Thoracic aorta (tissue), 2 donors: ENCODE measurements around the gene BRSK1. TPM values are rescaled to one million over a fixed set of nuclear protein-coding genes. Genes with fewer than 3 reads are reported as not detected.

Experiments used
- ATAC-seq: fragments of 150-250 bp; one replicate; pipeline ENCODE4 v1.8.0; 2017; ENCODE audit warnings: low read depth; ENCODE audit not compliant: insufficient number of reproducible peaks, low FRiP score
- DNase-seq: peaks from one replicate; pipeline ENCODE4 v3.0.0-alpha.2; 2020; ENCODE audit warnings: low spot score
- H3K27ac ChIP-seq, 2 donors: fragments of 200-600 bp; sonication (generic); 1 replicate in 1 of 2; 2 replicates in 1 of 2; pipeline ENCODE4 v1.5.1; 2016; ENCODE audit warnings: mild to moderate bottlenecking in 2 of 2, moderate library complexity in 2 of 2
- H3K27me3 ChIP-seq: fragments of 200-600 bp; sonication (generic); replicated peaks from 2 replicates; pipeline ENCODE4 v1.6.0; 2016; ENCODE audit warnings: mild to moderate bottlenecking; ENCODE audit not compliant: insufficient read depth
- H3K36me3 ChIP-seq: fragments of 200-600 bp; sonication (generic); one replicate; pipeline ENCODE4 v1.5.1; 2016
- H3K4me1 ChIP-seq, 2 donors: fragments of 200-600 bp; sonication (generic); 1 replicate in 1 of 2; 2 replicates in 1 of 2; pipeline versions ENCODE4 v1.5.1 to v1.6.0; 2016; ENCODE audit warnings: low read depth in 2 of 2, mild to moderate bottlenecking in 1 of 2; ENCODE audit not compliant: control insufficient read depth in 1 of 2
- H3K4me3 ChIP-seq: fragments of 200-600 bp; sonication (generic); 2 replicates; pipeline ENCODE4 v1.5.1; 2016; ENCODE audit warnings: mild to moderate bottlenecking
- H3K9me3 ChIP-seq: fragments of 200-600 bp; sonication (generic); 2 replicates; pipeline ENCODE4 v1.5.1; 2016
- total RNA-seq, 2 donors: library from RNA; depleted of rRNA; stranded (reverse); fragments of >200 nt; gene quantifications; one replicate each; pipeline versions ENCODE4 v1.1.0 to v1.2.3, GENCODE V29; 2016
- TF ChIP-seq, protein P1 (sequence below): fragments of 200-600 bp; sonication (generic); IDR thresholded peaks from one replicate; pipeline ENCODE4 v1.5.1; 2019; ENCODE audit warnings: antibody characterized with exemption

BRSK1 gene
- total RNA-seq, 2 donors from 2014 or later = 10.8 to 16.7 TPM

DNA sequence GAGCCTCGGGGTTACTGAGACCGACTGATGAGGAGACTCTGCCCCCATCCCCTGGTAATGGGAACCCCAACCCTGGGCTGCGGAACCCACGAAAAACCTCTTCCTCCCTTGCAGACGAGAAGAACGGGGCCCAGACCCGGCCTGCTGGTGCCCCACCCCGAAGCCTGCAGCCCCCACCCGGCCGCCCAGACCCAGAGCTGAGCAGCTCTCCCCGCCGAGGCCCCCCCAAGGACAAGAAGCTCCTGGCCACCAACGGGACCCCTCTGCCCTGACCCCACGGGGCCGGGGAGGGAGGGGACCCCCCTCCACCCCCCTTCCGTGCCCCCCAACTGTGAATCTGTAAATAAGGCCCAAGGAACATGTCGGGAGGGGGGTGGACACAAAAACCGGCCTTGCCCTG, 28.0 kb downstream of the BRSK1 start:
- Histone ChIP-seq H3K27me3 (no peaks in the 10 kb centered on the region), H3K4me1 (no peaks in the 10 kb centered on the region), H3K27ac (no peak overlapping the region), H3K4me3 (no peak overlapping the region), H3K36me3 (peaks cover 5% of the 10 kb centered on the region), H3K9me3 (no peaks in the 10 kb centered on the region)
- TF ChIP-seq, protein P1, sequence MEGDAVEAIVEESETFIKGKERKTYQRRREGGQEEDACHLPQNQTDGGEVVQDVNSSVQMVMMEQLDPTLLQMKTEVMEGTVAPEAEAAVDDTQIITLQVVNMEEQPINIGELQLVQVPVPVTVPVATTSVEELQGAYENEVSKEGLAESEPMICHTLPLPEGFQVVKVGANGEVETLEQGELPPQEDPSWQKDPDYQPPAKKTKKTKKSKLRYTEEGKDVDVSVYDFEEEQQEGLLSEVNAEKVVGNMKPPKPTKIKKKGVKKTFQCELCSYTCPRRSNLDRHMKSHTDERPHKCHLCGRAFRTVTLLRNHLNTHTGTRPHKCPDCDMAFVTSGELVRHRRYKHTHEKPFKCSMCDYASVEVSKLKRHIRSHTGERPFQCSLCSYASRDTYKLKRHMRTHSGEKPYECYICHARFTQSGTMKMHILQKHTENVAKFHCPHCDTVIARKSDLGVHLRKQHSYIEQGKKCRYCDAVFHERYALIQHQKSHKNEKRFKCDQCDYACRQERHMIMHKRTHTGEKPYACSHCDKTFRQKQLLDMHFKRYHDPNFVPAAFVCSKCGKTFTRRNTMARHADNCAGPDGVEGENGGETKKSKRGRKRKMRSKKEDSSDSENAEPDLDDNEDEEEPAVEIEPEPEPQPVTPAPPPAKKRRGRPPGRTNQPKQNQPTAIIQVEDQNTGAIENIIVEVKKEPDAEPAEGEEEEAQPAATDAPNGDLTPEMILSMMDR = no peak
- DNase-seq (no peak), ATAC-seq (no peak)

DNA sequence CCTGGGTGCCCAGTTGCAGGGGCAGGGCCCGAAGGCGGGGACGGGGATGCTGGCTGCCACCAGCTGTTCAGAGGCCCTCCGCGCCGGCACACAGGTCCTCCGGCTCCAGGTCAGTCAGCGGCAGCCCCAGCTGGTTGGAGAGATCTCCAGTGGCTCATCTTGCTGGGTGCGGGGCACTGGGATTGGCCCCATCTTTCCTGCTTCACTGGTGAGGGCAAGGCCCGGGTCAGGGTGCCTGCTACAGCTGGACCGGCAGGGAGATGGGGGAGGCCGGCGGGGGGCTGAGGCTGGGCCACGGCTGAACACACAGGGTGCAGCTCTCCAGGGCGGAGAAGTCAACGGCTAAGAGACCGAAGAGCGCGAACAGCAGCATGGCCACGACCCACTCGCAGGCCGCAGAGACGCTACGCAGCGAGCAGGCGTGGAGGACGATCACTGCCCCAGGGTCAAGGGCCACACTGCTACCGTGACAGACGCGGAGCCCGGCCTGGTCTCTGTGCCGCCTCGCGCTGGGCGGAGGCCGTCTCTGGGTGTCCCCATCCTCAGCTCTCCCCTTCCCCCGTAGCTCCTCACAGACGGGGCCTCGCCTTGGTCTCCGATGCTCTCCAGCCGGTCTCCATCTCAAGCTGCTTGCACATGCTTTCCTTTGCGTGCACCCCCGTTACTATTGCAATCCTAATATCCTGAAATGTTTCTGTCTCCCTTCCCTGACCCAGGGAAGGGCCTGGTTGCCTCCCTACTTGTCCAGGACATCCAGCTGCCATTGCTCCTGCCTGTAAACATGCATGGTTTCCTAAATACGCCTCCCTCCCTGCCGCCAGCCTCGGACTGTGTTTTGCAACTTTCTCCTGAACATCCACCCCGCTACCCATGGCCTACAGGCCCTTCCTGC, 29.1 kb downstream of the BRSK1 start:
- no peaks in the 10 kb centered on the region for H3K9me3 ChIP-seq
- DNase-seq (no peak), ATAC-seq (no peak)
- TF ChIP-seq, protein P1 = no peak
- no peak overlapping the region for H3K4me3 ChIP-seq
- no peaks in the 10 kb centered on the region for H3K27me3 ChIP-seq
- H3K36me3 ChIP-seq = no peaks in the 10 kb centered on the region
- no peak overlapping the region for H3K27ac ChIP-seq
- H3K4me1 ChIP-seq = no peaks in the 10 kb centered on the region

GRCh38 chr19:55314396-55314795, 30.6 kb downstream of the BRSK1 start:
- DNase-seq (no peak), ATAC-seq (no peak)
- H3K27ac ChIP-seq = no peak overlapping the region
- no peaks in the 10 kb centered on the region for H3K9me3 ChIP-seq
- TF ChIP-seq, protein P1 = no peak
- H3K4me1 ChIP-seq = no peaks in the 10 kb centered on the region
- no peaks in the 10 kb centered on the region for H3K36me3 ChIP-seq
- H3K27me3 ChIP-seq = no peaks in the 10 kb centered on the region
- H3K4me3 ChIP-seq = no peak overlapping the region

DNA sequence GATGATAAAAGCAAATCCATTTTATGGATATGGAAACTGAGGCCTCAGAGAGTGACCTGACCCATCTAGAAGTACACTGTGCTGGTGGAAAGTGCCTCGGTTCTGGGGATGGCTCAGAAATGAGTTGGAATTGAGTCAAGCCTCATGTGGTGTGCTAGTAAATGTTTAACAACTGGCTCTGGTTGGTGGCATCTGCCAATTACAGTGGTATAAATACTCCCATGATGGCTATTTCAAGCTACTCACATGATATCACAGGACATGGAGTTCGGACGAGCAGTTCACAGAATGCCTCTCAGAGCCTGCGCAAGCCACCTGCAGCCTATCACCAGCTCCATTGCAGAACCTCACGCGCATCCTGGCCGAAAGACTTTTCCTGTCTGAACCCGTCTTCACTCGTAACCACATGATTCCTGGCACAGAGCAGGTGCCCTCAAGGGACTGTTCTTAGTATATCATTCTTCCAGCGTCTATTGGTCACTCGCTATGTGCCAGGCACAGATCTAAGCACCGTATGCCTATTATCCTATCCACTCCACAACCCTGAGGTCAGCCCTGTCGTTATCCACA, 32.2 kb downstream of the BRSK1 start:
- Histone ChIP-seq H3K27ac (no peak overlapping the region), H3K27me3 (no peaks in the 10 kb centered on the region), H3K4me3 (no peak overlapping the region), H3K9me3 (no peaks in the 10 kb centered on the region), H3K4me1 (no peaks in the 10 kb centered on the region), H3K36me3 (no peaks in the 10 kb centered on the region)
- TF ChIP-seq, protein P1 = no peak
- ATAC-seq = no peak
- no peak for DNase-seq

GRCh38 chr19:55316646-55317045, 32.8 kb downstream of the BRSK1 start:
- no peak for ATAC-seq
- Histone ChIP-seq H3K36me3 (no peaks in the 10 kb centered on the region), H3K27ac (no peak overlapping the region), H3K4me3 (no peak overlapping the region), H3K9me3 (no peaks in the 10 kb centered on the region), H3K27me3 (no peaks in the 10 kb centered on the region), H3K4me1 (no peaks in the 10 kb centered on the region)
- TF ChIP-seq, protein P1 = no peak
- DNase-seq = no peak
